K562 (cell line): ENCODE measurements around the gene COASY. TPM values are rescaled to one million over a fixed set of nuclear protein-coding genes. Genes with fewer than 3 reads are reported as not detected.

ENCODE experiments used
- BMI1 ChIP-seq: fragments of 150-350 bp; IDR thresholded peaks from 2 replicates; pipeline ENCODE4 v1.6.1; 2014; ENCODE audit warnings: low read length
- FOXM1 ChIP-seq, 2 experiments: fragments of 450-650 bp in 1 of 2; sonication (generic) in 1 of 2; formaldehyde crosslinking in 1 of 2; IDR thresholded peaks; 2 replicates each; pipeline versions ENCODE4 v1.6.1 to v1.9.0; 2017 to 2022; ENCODE audit warnings: low read depth in 2 of 2, mild to moderate bottlenecking in 2 of 2, missing genetic modification reagents in 1 of 2, moderate library complexity in 1 of 2
- HDAC3 ChIP-seq: fragments of 450-650 bp; IDR thresholded peaks from 2 replicates; pipeline ENCODE4 v1.6.1; 2018; ENCODE audit warnings: borderline replicate concordance, mild to moderate bottlenecking, moderate library complexity; ENCODE audit not compliant: partially characterized antibody
- IRF2 ChIP-seq: sonication (generic); formaldehyde crosslinking; IDR thresholded peaks from 2 replicates; pipeline ENCODE4 v1.8.1; 2022; ENCODE audit warnings: mild to moderate bottlenecking, missing genetic modification reagents
- KLF16 ChIP-seq: IDR thresholded peaks from 2 replicates; pipeline ENCODE4 v1.6.1; 2016; ENCODE audit warnings: antibody characterized with exemption
- NR0B1 ChIP-seq: fragments of 450-650 bp; IDR thresholded peaks from one replicate; pipeline ENCODE4 v1.6.1; 2018; ENCODE audit warnings: mild to moderate bottlenecking, moderate library complexity; ENCODE audit not compliant: partially characterized antibody
- PHF8 ChIP-seq: fragments of 200-600 bp; sonication (generic); IDR thresholded peaks from 2 replicates; pipeline ENCODE4 v1.6.1; 2012; ENCODE audit warnings: mixed run types, mild to moderate bottlenecking, inconsistent platforms, low read length, moderate library complexity, borderline replicate concordance
- PPARD ChIP-seq: fragments of 250-450 bp; sonication (Bioruptor Pico); IDR thresholded peaks from 2 replicates; pipeline ENCODE4 v1.8.0; 2022; ENCODE audit warnings: inconsistent platforms, mild to moderate bottlenecking, moderate library complexity
- PREB ChIP-seq: sonication (generic); formaldehyde crosslinking; IDR thresholded peaks from 2 replicates; pipeline ENCODE4 v1.8.1; 2023; ENCODE audit warnings: mild to moderate bottlenecking, missing genetic modification reagents
- SAFB2 ChIP-seq: fragments of 200-400 bp; formaldehyde crosslinking; IDR thresholded peaks from 2 replicates; pipeline ENCODE4 v1.6.1; 2018; ENCODE audit warnings: borderline replicate concordance, low read length, low read depth, moderate library complexity; ENCODE audit not compliant: severe bottlenecking
- SMAD2 ChIP-seq: fragments of 150-350 bp; IDR thresholded peaks from 2 replicates; pipeline ENCODE4 v1.6.1; 2014; ENCODE audit warnings: low read depth, mild to moderate bottlenecking, low read length
- U2AF2 ChIP-seq: fragments of 200-400 bp; formaldehyde crosslinking; optimal IDR thresholded peaks from 2 replicates; pipeline ENCODE3; 2017; ENCODE audit warnings: low read depth, mild to moderate bottlenecking, low read length
- ZBTB43 ChIP-seq: sonication (generic); formaldehyde crosslinking; IDR thresholded peaks from 2 replicates; pipeline ENCODE4 v1.8.0; 2023; ENCODE audit warnings: mild to moderate bottlenecking, missing genetic modification reagents
- ZNF23 ChIP-seq: fragments of 250-450 bp; sonication (Bioruptor Pico); IDR thresholded peaks from 2 replicates; pipeline ENCODE4 v1.4.0; 2020; ENCODE audit warnings: mild to moderate bottlenecking
- ZNF324 ChIP-seq: fragments of 250-450 bp; sonication (Bioruptor Pico); IDR thresholded peaks from 2 replicates; pipeline ENCODE4 v1.4.0; 2020; ENCODE audit warnings: mild to moderate bottlenecking
- ZNF589 ChIP-seq: fragments of 200-800 bp; sonication (Bioruptor generic); IDR thresholded peaks from 2 replicates; pipeline ENCODE4 v1.6.1; 2016; ENCODE audit warnings: low read depth, missing genetic modification characterization, missing compliant biosample characterization
- polyA plus RNA-seq, 8 experiments: library from polyadenylated mRNA; depleted of rRNA in 4 of 8; stranded (reverse) in 5 of 8; unstranded in 3 of 8; fragments of >200 nt; fragmentation: Nextera tagmentation in 2 of 8; fragmentation: Illumina TruSeq in 1 of 8; extraction: Ambion mirVana in 2 of 8; extraction: Trizol in 1 of 8; gene quantifications; 2 replicates each; pipeline versions ENCODE4 v1.2.1 to v1.2.3, GENCODE V29; 2011 to 2014; ENCODE audit warnings: inconsistent platforms in 1 of 8, missing spikeins in 1 of 8
- total RNA-seq, 7 experiments: library from RNA; depleted of rRNA in 6 of 7; stranded (reverse); fragments of >200 nt in 6 of 7; fragmentation: Illumina TruSeq in 2 of 7; extraction: Trizol in 2 of 7; gene quantifications; 2 replicates each; pipeline versions ENCODE4 v1.2.1 to v1.2.3, GENCODE V29; 2011 to 2021; ENCODE audit warnings: low replicate concordance in 1 of 7
- TF ChIP-seq, protein P1 (sequence below): sonication (generic); formaldehyde crosslinking; IDR thresholded peaks from 2 replicates; pipeline ENCODE4 v1.8.1; 2023; ENCODE audit warnings: mild to moderate bottlenecking, missing genetic modification reagents
- TF ChIP-seq, protein P2 (sequence below): sonication (generic); formaldehyde crosslinking; IDR thresholded peaks from 2 replicates; pipeline ENCODE4 v1.8.0; 2022; ENCODE audit warnings: missing genetic modification reagents, mild to moderate bottlenecking, borderline replicate concordance

COASY gene
- total and polyA plus RNA-seq, 9 of the 15 experiments (the other 6 are each of a cell fraction or from before 2014, with no cell fraction given), result 25.4 to 175 (median 62.3) TPM

DNA sequence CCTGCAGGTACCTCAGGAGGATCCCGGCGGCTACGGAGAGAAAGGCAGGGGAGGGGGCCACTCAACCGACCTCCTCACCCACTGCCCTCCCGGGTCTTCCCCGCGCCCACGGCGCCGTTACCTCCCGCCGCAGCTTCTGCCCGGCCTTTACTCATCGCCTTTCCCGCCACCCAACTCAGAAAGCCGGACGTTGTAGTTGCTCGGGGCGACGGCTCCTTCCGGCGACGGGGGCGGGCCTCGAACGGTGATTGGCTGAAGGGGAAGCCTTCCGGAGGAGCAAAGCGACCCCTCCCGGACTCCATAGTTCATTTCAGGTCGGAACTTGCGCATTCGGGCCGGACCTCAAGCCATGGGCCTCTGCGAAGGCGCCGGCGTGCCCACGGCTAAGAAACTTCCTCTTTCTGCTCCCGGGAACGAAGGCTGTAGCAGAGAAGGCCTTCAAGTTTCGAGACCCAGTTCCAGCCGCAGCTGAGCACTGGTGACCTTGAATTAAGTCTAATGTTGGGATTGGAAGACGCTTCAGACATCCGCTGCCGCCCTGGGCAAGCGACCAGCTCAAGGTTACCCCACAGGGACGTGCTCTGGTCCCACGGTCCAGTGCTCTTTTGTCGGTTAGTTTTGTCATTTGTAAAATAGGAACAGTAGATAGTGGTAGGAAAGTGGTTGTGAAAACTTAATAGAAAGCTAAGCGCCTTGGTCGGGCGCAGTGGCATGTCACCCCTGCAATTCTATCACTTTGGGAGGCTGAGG lies 15.8 kb downstream of the COASY start, which contains the start of gene PSMC3IP (continued):
- TF ChIP-seq, protein P1, sequence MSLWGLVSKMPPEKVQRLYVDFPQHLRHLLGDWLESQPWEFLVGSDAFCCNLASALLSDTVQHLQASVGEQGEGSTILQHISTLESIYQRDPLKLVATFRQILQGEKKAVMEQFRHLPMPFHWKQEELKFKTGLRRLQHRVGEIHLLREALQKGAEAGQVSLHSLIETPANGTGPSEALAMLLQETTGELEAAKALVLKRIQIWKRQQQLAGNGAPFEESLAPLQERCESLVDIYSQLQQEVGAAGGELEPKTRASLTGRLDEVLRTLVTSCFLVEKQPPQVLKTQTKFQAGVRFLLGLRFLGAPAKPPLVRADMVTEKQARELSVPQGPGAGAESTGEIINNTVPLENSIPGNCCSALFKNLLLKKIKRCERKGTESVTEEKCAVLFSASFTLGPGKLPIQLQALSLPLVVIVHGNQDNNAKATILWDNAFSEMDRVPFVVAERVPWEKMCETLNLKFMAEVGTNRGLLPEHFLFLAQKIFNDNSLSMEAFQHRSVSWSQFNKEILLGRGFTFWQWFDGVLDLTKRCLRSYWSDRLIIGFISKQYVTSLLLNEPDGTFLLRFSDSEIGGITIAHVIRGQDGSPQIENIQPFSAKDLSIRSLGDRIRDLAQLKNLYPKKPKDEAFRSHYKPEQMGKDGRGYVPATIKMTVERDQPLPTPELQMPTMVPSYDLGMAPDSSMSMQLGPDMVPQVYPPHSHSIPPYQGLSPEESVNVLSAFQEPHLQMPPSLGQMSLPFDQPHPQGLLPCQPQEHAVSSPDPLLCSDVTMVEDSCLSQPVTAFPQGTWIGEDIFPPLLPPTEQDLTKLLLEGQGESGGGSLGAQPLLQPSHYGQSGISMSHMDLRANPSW (CRISPR knock-in tag), result no peak; the same call in 1 of the 2 replicates
- TF ChIP-seq FOXM1 (IDR thresholded peaks at IDR 0.05; ENCODE audit: low read depth) (no peak), FOXM1 (CRISPR knock-in tag; IDR thresholded peaks at IDR 0.05; ENCODE audit: low read depth) (0 out of 2 replicates have a peak, but pooled peaks have one; percentile 47), IRF2 (CRISPR knock-in tag) (no peak), BMI1 (peak; percentile 73; the same call in 1 of the 2 replicates), ZNF324 (CRISPR knock-in tag) (no peak), U2AF2 (no peak), NR0B1 (no peak), SAFB2 (no peak), KLF16 (no peak), ZBTB43 (CRISPR knock-in tag) (no peak), HDAC3 (no peak), PREB (no peak), ZNF589 (CRISPR knock-in tag) (no peak; the same call in 1 of the 2 replicates), ZNF23 (CRISPR knock-in tag) (no peak), PPARD (CRISPR knock-in tag) (no peak), SMAD2 (no peak), PHF8 (peak; percentile 81; the same call in 1 of the 2 replicates)
- TF ChIP-seq, protein P2, sequence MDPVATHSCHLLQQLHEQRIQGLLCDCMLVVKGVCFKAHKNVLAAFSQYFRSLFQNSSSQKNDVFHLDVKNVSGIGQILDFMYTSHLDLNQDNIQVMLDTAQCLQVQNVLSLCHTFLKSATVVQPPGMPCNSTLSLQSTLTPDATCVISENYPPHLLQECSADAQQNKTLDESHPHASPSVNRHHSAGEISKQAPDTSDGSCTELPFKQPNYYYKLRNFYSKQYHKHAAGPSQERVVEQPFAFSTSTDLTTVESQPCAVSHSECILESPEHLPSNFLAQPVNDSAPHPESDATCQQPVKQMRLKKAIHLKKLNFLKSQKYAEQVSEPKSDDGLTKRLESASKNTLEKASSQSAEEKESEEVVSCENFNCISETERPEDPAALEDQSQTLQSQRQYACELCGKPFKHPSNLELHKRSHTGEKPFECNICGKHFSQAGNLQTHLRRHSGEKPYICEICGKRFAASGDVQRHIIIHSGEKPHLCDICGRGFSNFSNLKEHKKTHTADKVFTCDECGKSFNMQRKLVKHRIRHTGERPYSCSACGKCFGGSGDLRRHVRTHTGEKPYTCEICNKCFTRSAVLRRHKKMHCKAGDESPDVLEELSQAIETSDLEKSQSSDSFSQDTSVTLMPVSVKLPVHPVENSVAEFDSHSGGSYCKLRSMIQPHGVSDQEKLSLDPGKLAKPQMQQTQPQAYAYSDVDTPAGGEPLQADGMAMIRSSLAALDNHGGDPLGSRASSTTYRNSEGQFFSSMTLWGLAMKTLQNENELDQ, result no peak
